Psoas muscle (tissue), 8 donors: ENCODE data around the gene HAPLN2. TPM values are rescaled to one million over a fixed set of nuclear protein-coding genes. Genes with fewer than 3 reads are reported as not detected.
"Not testable (repeated sequence)": the region's sequence is repeated elsewhere in the genome, so short reads cannot be mapped to it uniquely, and the experiment has no call there.

Source experiments
- ATAC-seq, 4 donors: fragments of 200-7000 bp; cut with Tn5 transposase; one replicate each; pipeline ENCODE4 v1.9.1; 2020; ENCODE audit warnings: moderate library complexity in 3 of 4, mild to moderate bottlenecking in 2 of 4
- DNase-seq, 2 donors: peaks; one replicate each; pipeline ENCODE4 v3.0.0-alpha.2; 2020
- H3K27ac ChIP-seq: fragments of 200-600 bp; one replicate; pipeline ENCODE4 v1.8.0; 2022
- H3K27me3 ChIP-seq, 3 donors: fragments of 200-600 bp in 1 of 3; one replicate each; pipeline versions ENCODE4 v1.6.1 to v1.8.0; 2013 to 2022; ENCODE audit warnings: low read length in 2 of 3, mild to moderate bottlenecking in 2 of 3, moderate library complexity in 1 of 3; ENCODE audit not compliant: insufficient read depth in 3 of 3
- H3K36me3 ChIP-seq, 2 donors: fragments of 200-600 bp in 1 of 2; one replicate each; pipeline versions ENCODE4 v1.6.1 to v1.8.0; 2013 to 2022; ENCODE audit warnings: low read depth in 1 of 2, mild to moderate bottlenecking in 1 of 2, moderate library complexity in 1 of 2; ENCODE audit not compliant: insufficient read depth in 1 of 2
- H3K4me1 ChIP-seq: fragments of 200-600 bp; one replicate; pipeline ENCODE4 v1.8.0; 2022
- H3K4me3 ChIP-seq: fragments of 200-600 bp; one replicate; pipeline ENCODE4 v1.8.0; 2022; ENCODE audit warnings: mild to moderate bottlenecking
- H3K9me3 ChIP-seq: fragments of 200-600 bp; one replicate; pipeline ENCODE4 v1.8.0; 2022
- CTCF ChIP-seq: fragments of 200-600 bp; IDR thresholded peaks from one replicate; pipeline ENCODE4 v1.8.0; 2022; ENCODE audit warnings: antibody characterized with exemption
- WGBS, 3 donors: extraction: QIAGEN DNeasy Blood & Tissue Kit; methylation state at CpG; one replicate each; pipeline versions ENCODE4 v1.1.6 to v1.1.7; 2013; 5-methylcytosine and 5-hydroxymethylcytosine counted together
- intact Hi-C, 2 donors: fragments of 100-400 bp; cut with DNase I; formaldehyde crosslinking; loops; one replicate each; pipeline versions ENCODE4 v1.11.0 to v1.14.2; 2022
- polyA plus RNA-seq, 3 donors: library from polyadenylated mRNA; stranded (reverse); fragments of 200-250 nt; gene quantifications; one replicate each; pipeline ENCODE4 v1.2.3, GENCODE V29; 2013
- total RNA-seq, 4 donors: library from RNA; stranded (reverse); fragmentation: NEBNext Ultra II Directional in 2 of 4; extraction: Animal tissue kit (Norgen Biotek cat#: 25700) in 2 of 4; gene quantifications; one replicate each; pipeline versions ENCODE4 v1.2.1 to v1.2.4, GENCODE V29; 2021 to 2023
- donor health status: healthy with polysubstance abuse.
- donor health status: DM: no; HTN: no; CAD: no; lungs with moderate emphysema.
- donor health status: Bipolar disorder and iron deficiency.
- donor health status: healthy.
- donor health status: DM: yes; HTN: yes; CAD: no.
- donor health status: DM: no; HTN: no; CAD: no.
- donor health status: DM: no; HTN: no; CAD: no.
- donor health status: DM: yes; HTN: yes; CAD: no.

The HAPLN2 gene
- total and polyA plus RNA-seq, 7 donors = 0.28 to 2.2 (median 0.61) TPM

- ATAC-seq = no peak
- no peak overlapping the region for H3K4me3 ChIP-seq
- DNase-seq = no peak
- TF ChIP-seq CTCF = no peak
- H3K4me1 ChIP-seq = peaks cover 8% of the 10 kb centered on the region
- H3K27me3 ChIP-seq = no peaks in the 10 kb centered on the region
- intact Hi-C loops = no loop called here
- WGBS, 3 donors = 66 to 84% (median 71%) methylated on average over 4 of the region's 4 CpGs
- H3K27ac ChIP-seq = no peak overlapping the region
- no peaks in the 10 kb centered on the region for H3K9me3 ChIP-seq
- H3K36me3 ChIP-seq = no peaks in the 10 kb centered on the region
Measured at GRCh38 chr1:156586323-156586722, 32.9 kb upstream of the HAPLN2 start.

- TF ChIP-seq CTCF = no peak
- H3K4me1 ChIP-seq = peaks cover 9% of the 10 kb centered on the region
- no peak overlapping the region for H3K4me3 ChIP-seq
- H3K27me3 ChIP-seq = no peaks in the 10 kb centered on the region
- DNase-seq (no peak), ATAC-seq (no peak)
- H3K27ac ChIP-seq = no peak overlapping the region
- intact Hi-C loops = no loop called here
- WGBS, 3 donors = 92 to 98% (median 95%) methylated on average over 3 of the region's 3 CpGs
- H3K9me3 ChIP-seq = no peaks in the 10 kb centered on the region
- no peaks in the 10 kb centered on the region for H3K36me3 ChIP-seq
Measured at GRCh38 chr1:156586892-156587477, 32.2 kb upstream of the HAPLN2 start.

GRCh38 chr1:156587927-156588326 lies 31.3 kb upstream of the HAPLN2 start:
- ATAC-seq, H3K4me3 ChIP-seq, H3K36me3 ChIP-seq, H3K27ac ChIP-seq, H3K9me3 ChIP-seq, DNase-seq, intact Hi-C loops, H3K27me3 ChIP-seq: not testable (repeated sequence)
- 81 to 87% (median 84%) methylated on average over 8 of the region's 8 CpGs for WGBS, 3 donors
- H3K4me1 ChIP-seq = peaks cover 15% of the 10 kb centered on the region

- H3K9me3 ChIP-seq = no peaks in the 10 kb centered on the region
- ATAC-seq = no peak
- peaks cover 12% of the 10 kb centered on the region for H3K4me1 ChIP-seq
- no peaks in the 10 kb centered on the region for H3K27me3 ChIP-seq
- peaks cover 5 to 22% of the 10 kb centered on the region in 2 donors for H3K36me3 ChIP-seq
- H3K27ac ChIP-seq = no peak overlapping the region
- intact Hi-C loops = no loop called here
- TF ChIP-seq CTCF = no peak
- DNase-seq = no peak
- 58 to 64% (median 62%) methylated on average over 5 of the region's 5 CpGs for WGBS, 3 donors
- no peak overlapping the region for H3K4me3 ChIP-seq
Measured at GRCh38 chr1:156589546-156589945, 29.7 kb upstream of the HAPLN2 start.

GRCh38 chr1:156590326-156591180 lies 28.7 kb upstream of the HAPLN2 start:
- Histone ChIP-seq H3K4me1 (peaks cover 12% of the 10 kb centered on the region), H3K9me3 (no peaks in the 10 kb centered on the region), H3K4me3 (peak overlapping the region; percentile 83), H3K27ac (peak overlapping the region; percentile 92), H3K36me3 (peaks cover 9 to 32% of the 10 kb centered on the region in 2 donors), H3K27me3 (no peaks in the 10 kb centered on the region)
- DNase-seq (no peak), ATAC-seq (no peak)
- WGBS, 3 donors = 83 to 85% (median 83%) methylated on average over 10 of the region's 10 CpGs
- intact Hi-C loops = no loop called here
- no peak for TF ChIP-seq CTCF
